Gastroesophageal sphincter (tissue), 3 donors: ENCODE measurements around the gene GPATCH2L.

Experiments used
- CTCF ChIP-seq, 4 experiments: fragments of 200-600 bp in 2 of 4; fragments of 450-650 bp in 2 of 4; sonication (generic) in 1 of 4; IDR thresholded peaks; one replicate each; pipeline ENCODE4 v1.5.1; 2017 to 2019; ENCODE audit warnings: antibody characterized with exemption in 4 of 4, mild to moderate bottlenecking in 2 of 4, moderate library complexity in 2 of 4
- EP300 ChIP-seq: sonication (generic); formaldehyde crosslinking; IDR thresholded peaks from one replicate; pipeline ENCODE4 v1.6.1; 2017; ENCODE audit warnings: antibody characterized with exemption, mild to moderate bottlenecking
- POLR2A ChIP-seq, 2 donors: fragments of 450-650 bp; IDR thresholded peaks; one replicate each; pipeline ENCODE4 v1.6.1; 2017; ENCODE audit warnings: antibody characterized with exemption in 2 of 2, mild to moderate bottlenecking in 2 of 2, moderate library complexity in 1 of 2
- POLR2AphosphoS5 ChIP-seq: sonication (generic); formaldehyde crosslinking; IDR thresholded peaks from one replicate; pipeline ENCODE4 v1.6.1; 2017; ENCODE audit warnings: antibody characterized with exemption

DNA sequence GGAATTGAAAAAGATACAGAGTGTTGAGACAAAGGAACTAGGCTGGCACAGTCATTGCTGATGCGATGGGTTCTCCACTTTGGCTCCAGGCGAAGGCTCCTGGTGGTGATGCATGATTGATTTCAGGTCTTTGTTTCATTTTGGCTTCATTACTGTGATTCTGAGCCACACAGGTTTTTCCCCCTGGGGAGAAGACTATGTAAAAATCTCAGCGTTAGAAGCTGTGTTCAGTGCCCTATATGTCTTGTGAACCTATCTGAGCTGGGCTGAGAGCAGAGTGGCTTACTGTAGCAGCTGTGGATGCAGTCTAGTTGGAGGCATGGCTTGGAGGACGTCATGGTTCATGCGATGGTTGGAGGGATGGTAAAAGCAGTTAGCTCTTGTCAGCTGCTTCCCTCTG, 54.0 kb downstream of the GPATCH2L start:
- TF ChIP-seq CTCF (IDR thresholded peaks at IDR 0.05) (no peak), POLR2A (IDR thresholded peaks at IDR 0.05) (no peak), EP300 (no peak), POLR2AphosphoS5 (no peak)
